Colonic mucosa (tissue), 4 donors: ENCODE measurements around the gene ACCSL. TPM values are rescaled to one million over a fixed set of nuclear protein-coding genes. Genes with fewer than 3 reads are reported as not detected.

ENCODE experiments used
- DNase-seq: peaks from one replicate; pipeline ENCODE4 v3.0.0-alpha.2; 2020
- H3K27ac ChIP-seq: fragments of 200-600 bp; one replicate; pipeline ENCODE4 v1.8.0; 2021
- H3K27me3 ChIP-seq: fragments of 200-600 bp; one replicate; pipeline ENCODE4 v1.8.0; 2021
- H3K36me3 ChIP-seq: fragments of 200-600 bp; one replicate; pipeline ENCODE4 v1.8.0; 2021
- H3K4me1 ChIP-seq: fragments of 200-600 bp; one replicate; pipeline ENCODE4 v1.8.0; 2021; ENCODE audit warnings: mild to moderate bottlenecking
- H3K4me3 ChIP-seq: fragments of 200-600 bp; one replicate; pipeline ENCODE4 v1.8.0; 2021
- H3K9ac ChIP-seq, 2 donors: one replicate each; pipeline ENCODE4 v1.7.0; 2013; ENCODE audit warnings: control low read depth in 2 of 2, low read depth in 2 of 2, low read length in 2 of 2
- H3K9me3 ChIP-seq: fragments of 200-600 bp; one replicate; pipeline ENCODE4 v1.8.0; 2021
- intact Hi-C: fragments of 100-400 bp; cut with DNase I; formaldehyde crosslinking; loops from one replicate; pipeline ENCODE4 v1.14.1; 2022
- total RNA-seq, 2 donors: library from RNA; stranded (reverse); fragmentation: NEBNext Ultra II Directional in 1 of 2; extraction: Animal tissue kit (Norgen Biotek cat#: 25700) in 1 of 2; gene quantifications; one replicate each; pipeline ENCODE4 v1.2.1, GENCODE V29; 2021
- TF ChIP-seq, protein P1 (sequence below): fragments of 200-600 bp; IDR thresholded peaks from one replicate; pipeline ENCODE4 v1.8.0; 2022; ENCODE audit warnings: antibody characterized with exemption, mild to moderate bottlenecking
- donor health status: healthy.
- donor health status: DM: no; HTN: no; CAD: no.
- donor health status: DM: no; HTN: no; CAD: no.

Gene ACCSL
- total RNA-seq, 2 donors from 2014 or later: not detected

- Histone ChIP-seq H3K4me1 (no peaks in the 10 kb centered on the region), H3K9me3 (no peaks in the 10 kb centered on the region), H3K9ac (no peak overlapping the region), H3K36me3 (no peaks in the 10 kb centered on the region), H3K27me3 (no peaks in the 10 kb centered on the region), H3K4me3 (no peak overlapping the region), H3K27ac (no peak overlapping the region)
- DNase-seq: no peak
- TF ChIP-seq, protein P1, sequence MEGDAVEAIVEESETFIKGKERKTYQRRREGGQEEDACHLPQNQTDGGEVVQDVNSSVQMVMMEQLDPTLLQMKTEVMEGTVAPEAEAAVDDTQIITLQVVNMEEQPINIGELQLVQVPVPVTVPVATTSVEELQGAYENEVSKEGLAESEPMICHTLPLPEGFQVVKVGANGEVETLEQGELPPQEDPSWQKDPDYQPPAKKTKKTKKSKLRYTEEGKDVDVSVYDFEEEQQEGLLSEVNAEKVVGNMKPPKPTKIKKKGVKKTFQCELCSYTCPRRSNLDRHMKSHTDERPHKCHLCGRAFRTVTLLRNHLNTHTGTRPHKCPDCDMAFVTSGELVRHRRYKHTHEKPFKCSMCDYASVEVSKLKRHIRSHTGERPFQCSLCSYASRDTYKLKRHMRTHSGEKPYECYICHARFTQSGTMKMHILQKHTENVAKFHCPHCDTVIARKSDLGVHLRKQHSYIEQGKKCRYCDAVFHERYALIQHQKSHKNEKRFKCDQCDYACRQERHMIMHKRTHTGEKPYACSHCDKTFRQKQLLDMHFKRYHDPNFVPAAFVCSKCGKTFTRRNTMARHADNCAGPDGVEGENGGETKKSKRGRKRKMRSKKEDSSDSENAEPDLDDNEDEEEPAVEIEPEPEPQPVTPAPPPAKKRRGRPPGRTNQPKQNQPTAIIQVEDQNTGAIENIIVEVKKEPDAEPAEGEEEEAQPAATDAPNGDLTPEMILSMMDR: no peak
- intact Hi-C loops: no loop called here
Observed at GRCh38 chr11:44015624-44016007, 32.2 kb upstream of the ACCSL start.

DNA sequence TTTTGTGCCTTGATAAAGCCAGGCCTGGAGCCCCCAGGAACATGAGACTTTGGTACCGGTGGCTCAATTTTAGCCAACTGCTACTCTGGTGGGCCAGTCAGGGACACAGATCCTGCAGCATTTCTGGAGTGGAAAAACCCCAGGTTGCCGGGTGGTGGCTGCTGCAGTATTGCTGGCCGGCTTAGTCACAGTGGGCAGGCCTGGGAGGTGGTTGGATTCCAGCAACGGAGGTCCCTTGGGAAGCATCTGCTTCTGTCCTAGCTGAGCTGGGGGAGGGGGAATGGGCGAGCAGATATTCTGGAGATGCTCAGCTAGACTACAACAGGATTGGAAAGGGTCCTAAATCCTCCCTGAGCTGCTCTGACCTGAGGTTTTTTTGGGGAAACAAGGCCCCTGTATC is 31.6 kb upstream of the ACCSL start:
- Histone ChIP-seq H3K4me1 (no peaks in the 10 kb centered on the region), H3K27me3 (no peaks in the 10 kb centered on the region), H3K27ac (no peak overlapping the region), H3K9ac (no peak overlapping the region), H3K9me3 (no peaks in the 10 kb centered on the region), H3K4me3 (no peak overlapping the region), H3K36me3 (no peaks in the 10 kb centered on the region)
- DNase-seq: no peak
- TF ChIP-seq, protein P1: no peak
- intact Hi-C loops: no loop called here

DNA sequence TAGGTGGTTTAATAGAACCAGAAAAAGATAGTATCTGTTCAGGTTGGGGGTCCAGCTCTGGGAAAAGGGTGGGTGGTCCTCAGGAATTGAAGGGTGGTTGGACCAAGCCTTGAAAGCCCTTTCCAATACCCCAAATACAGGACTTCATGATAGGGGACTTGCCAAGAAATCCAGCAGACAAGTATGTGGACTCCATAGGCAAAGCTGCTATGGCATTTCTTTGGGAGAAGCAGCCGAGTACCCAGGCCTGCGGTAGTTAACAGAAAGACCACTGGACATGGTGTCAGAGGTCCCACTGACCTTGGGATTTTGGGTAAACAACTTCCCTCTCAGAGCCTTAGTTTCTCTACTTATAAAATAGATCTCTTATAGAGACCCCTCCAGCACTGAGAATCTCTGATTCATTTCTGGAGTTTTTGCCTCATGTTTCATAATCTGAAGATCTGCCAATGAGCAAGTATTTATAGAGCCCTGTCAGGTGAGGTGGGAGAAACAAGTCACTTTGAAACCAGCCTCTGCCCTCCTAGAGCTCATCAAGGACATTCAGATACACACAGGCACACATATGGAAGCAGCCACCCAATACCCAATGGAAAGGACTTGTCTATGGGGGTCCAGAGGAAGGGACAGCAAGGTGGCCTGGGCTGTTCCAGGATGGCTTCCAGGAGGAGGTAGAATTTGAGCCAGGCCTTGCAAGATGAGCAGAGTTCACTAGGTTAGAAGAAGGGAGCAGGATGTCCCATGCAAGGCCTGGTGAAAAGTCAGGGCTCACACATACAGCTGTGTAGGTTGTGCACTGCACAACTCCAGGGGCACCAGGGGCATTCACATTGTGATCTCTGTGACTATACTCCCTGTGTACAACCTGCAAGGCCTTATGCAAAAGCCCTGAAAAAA is 31.0 kb upstream of the ACCSL start:
- no peak overlapping the region for H3K9ac ChIP-seq
- no peak overlapping the region for H3K27ac ChIP-seq
- H3K27me3 ChIP-seq: no peaks in the 10 kb centered on the region
- H3K9me3 ChIP-seq: no peaks in the 10 kb centered on the region
- DNase-seq: no peak
- intact Hi-C loops: no loop called here
- H3K4me3 ChIP-seq: no peak overlapping the region
- TF ChIP-seq, protein P1: no peak
- no peaks in the 10 kb centered on the region for H3K4me1 ChIP-seq
- no peaks in the 10 kb centered on the region for H3K36me3 ChIP-seq

DNA sequence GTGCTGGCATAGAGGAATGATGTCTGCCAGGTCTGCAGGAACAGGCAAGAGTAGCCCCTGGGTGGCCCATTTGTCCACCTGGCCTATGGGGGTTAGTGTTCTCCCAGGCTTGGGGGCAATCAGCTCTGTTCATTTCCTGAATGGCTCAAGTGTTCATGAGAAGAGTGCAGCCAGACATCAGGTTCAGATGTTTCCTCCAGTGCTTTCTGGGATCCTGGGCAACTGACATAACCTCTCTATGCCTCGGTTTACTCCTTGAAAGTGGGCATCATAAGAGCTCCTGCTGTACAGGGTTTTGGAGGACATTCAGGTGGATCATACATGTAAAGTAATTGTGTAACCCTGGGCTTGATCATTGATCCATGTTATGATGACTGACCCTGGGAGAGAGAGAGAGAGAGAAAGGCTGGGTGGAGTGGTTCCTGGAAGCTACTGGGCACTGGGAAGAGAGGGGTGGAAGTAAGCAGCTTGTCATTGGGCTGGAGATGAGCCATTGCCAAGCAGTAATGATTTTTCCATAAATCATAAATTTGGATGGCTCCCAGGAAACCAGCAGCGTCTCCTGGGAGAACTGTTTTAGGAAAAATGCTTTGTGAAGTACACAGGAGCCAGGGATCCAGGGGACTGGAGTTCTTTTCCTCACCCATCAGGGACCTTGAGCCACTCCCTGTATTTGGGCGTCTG is 30.2 kb upstream of the ACCSL start:
- DNase-seq: no peak
- no peak overlapping the region for H3K4me3 ChIP-seq
- H3K36me3 ChIP-seq: no peaks in the 10 kb centered on the region
- no peaks in the 10 kb centered on the region for H3K9me3 ChIP-seq
- intact Hi-C loops: no loop called here
- no peaks in the 10 kb centered on the region for H3K27me3 ChIP-seq
- no peak overlapping the region for H3K27ac ChIP-seq
- TF ChIP-seq, protein P1: no peak
- no peaks in the 10 kb centered on the region for H3K4me1 ChIP-seq
- H3K9ac ChIP-seq: no peak overlapping the region

- H3K27me3 ChIP-seq: no peaks in the 10 kb centered on the region
- no peaks in the 10 kb centered on the region for H3K9me3 ChIP-seq
- DNase-seq: no peak
- no peaks in the 10 kb centered on the region for H3K36me3 ChIP-seq
- H3K9ac ChIP-seq: no peak overlapping the region
- H3K4me1 ChIP-seq: no peaks in the 10 kb centered on the region
- TF ChIP-seq, protein P1: no peak
- no peak overlapping the region for H3K27ac ChIP-seq
- no peak overlapping the region for H3K4me3 ChIP-seq
- intact Hi-C loops: no loop called here
Observed at GRCh38 chr11:44018127-44018521, 29.7 kb upstream of the ACCSL start.
